Measurements from ENCODE around the gene MOGAT2.

Gene MOGAT2

GRCh38 chr11:75700940-75701339, 16.7 kb upstream of the MOGAT2 start:
- no peaks in the 10 kb centered on the region for H3K36me3 ChIP-seq (ENCODE audit: control insufficient read depth, insufficient read depth, low read length)
- DNase-seq (ENCODE audit: extremely low read depth, insufficient read length) = no peak
- no peaks in the 10 kb centered on the region for H3K27me3 ChIP-seq (replicated peaks; ENCODE audit: control insufficient read depth, insufficient read depth, low read length)
- TF ChIP-seq CTCF (IDR thresholded peaks at IDR 0.05; ENCODE audit: insufficient read depth, low read length, poor library complexity, severe bottlenecking) = no peak
- H3K4me3 ChIP-seq (replicated peaks; ENCODE audit: low read depth, low read length) = no peak overlapping the region

GRCh38 chr11:75703695-75704237, 13.9 kb upstream of the MOGAT2 start:
- H3K27me3 ChIP-seq (replicated peaks; ENCODE audit: control insufficient read depth, insufficient read depth, low read length) = no peaks in the 10 kb centered on the region
- no peak for TF ChIP-seq CTCF (IDR thresholded peaks at IDR 0.05; ENCODE audit: insufficient read depth, low read length, poor library complexity, severe bottlenecking)

GRCh38 chr11:75705541-75705940, 12.1 kb upstream of the MOGAT2 start:
- Histone ChIP-seq H3K36me3 (ENCODE audit: control insufficient read depth, insufficient read depth, low read length) (no peaks in the 10 kb centered on the region), H3K4me3 (replicated peaks; ENCODE audit: low read depth, low read length) (no peak overlapping the region), H3K27me3 (replicated peaks; ENCODE audit: control insufficient read depth, insufficient read depth, low read length) (no peaks in the 10 kb centered on the region)
- TF ChIP-seq CTCF (IDR thresholded peaks at IDR 0.05; ENCODE audit: insufficient read depth, low read length, poor library complexity, severe bottlenecking) = no peak
- no peak for DNase-seq (ENCODE audit: extremely low read depth, insufficient read length)

More at GRCh38 chr11:75703695-75704237, 13.9 kb upstream of the MOGAT2 start:
- Histone ChIP-seq H3K4me3 (replicated peaks; ENCODE audit: low read depth, low read length) (no peak overlapping the region), H3K36me3 (ENCODE audit: control insufficient read depth, insufficient read depth, low read length) (no peaks in the 10 kb centered on the region)
- no peak for DNase-seq (ENCODE audit: extremely low read depth, insufficient read length)

- DNase-seq (ENCODE audit: extremely low read depth, insufficient read length) = peak; percentile 60
- H3K27me3 ChIP-seq (replicated peaks; ENCODE audit: control insufficient read depth, insufficient read depth, low read length) = no peaks in the 10 kb centered on the region
- H3K4me3 ChIP-seq (replicated peaks; ENCODE audit: low read depth, low read length) = no peak overlapping the region
- peak; percentile 95 for TF ChIP-seq CTCF (IDR thresholded peaks at IDR 0.05; ENCODE audit: insufficient read depth, low read length, poor library complexity, severe bottlenecking)
- H3K36me3 ChIP-seq (ENCODE audit: control insufficient read depth, insufficient read depth, low read length) = no peaks in the 10 kb centered on the region
These were observed 11.3 kb upstream of the MOGAT2 start for GRCh38 chr11:75706260-75706729.

GRCh38 chr11:75714211-75714610, 3.4 kb upstream of the MOGAT2 start:
- H3K4me3 ChIP-seq (replicated peaks; ENCODE audit: low read depth, low read length) = no peak overlapping the region
- H3K27me3 ChIP-seq (replicated peaks; ENCODE audit: control insufficient read depth, insufficient read depth, low read length) = no peaks in the 10 kb centered on the region; the same call in 1 of the 2 replicates
- no peak for DNase-seq (ENCODE audit: extremely low read depth, insufficient read length)
- no peaks in the 10 kb centered on the region for H3K36me3 ChIP-seq (ENCODE audit: control insufficient read depth, insufficient read depth, low read length)
- no peak for TF ChIP-seq CTCF (IDR thresholded peaks at IDR 0.05; ENCODE audit: insufficient read depth, low read length, poor library complexity, severe bottlenecking)

GRCh38 chr11:75715688-75716087, 1.9 kb upstream of the MOGAT2 start:
- no peak for DNase-seq (ENCODE audit: extremely low read depth, insufficient read length)
- no peaks in the 10 kb centered on the region; the same call in 1 of the 2 replicates for H3K27me3 ChIP-seq (replicated peaks; ENCODE audit: control insufficient read depth, insufficient read depth, low read length)
- H3K4me3 ChIP-seq (replicated peaks; ENCODE audit: low read depth, low read length) = no peak overlapping the region
- no peak for TF ChIP-seq CTCF (IDR thresholded peaks at IDR 0.05; ENCODE audit: insufficient read depth, low read length, poor library complexity, severe bottlenecking)
- H3K36me3 ChIP-seq (ENCODE audit: control insufficient read depth, insufficient read depth, low read length) = no peaks in the 10 kb centered on the region
